HG03378 (cell line): ENCODE data around the gene PET100.

ENCODE experiments used
- ATAC-seq: cut with Tn5 transposase; IDR thresholded peaks from one replicate; pipeline ENCODE4 v1.9.1; 2021; ENCODE audit warnings: mild to moderate bottlenecking, moderate library complexity; ENCODE audit not compliant: unreplicated experiment

The PET100 gene

DNA sequence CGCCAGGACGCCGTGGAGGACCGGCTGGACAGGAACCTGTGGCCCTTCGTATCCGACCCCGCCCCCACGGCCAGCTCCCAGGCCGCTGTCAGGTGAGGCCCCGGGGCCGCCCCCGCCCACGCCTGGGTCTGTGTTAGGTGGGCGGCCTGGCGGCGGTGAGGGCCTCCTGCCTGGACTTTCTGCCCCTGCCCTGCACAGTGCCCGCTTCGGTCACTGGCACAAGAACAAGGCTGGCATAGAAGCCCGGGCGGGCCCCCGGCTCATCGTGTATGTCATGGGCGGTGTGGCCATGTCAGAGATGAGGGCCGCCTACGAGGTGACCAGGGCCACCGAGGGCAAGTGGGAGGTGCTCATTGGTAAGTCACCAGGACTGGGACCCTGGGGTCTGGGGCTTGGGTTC lies 17.6 kb downstream of the PET100 start:
- ATAC-seq = no peak

GRCh38 chr19:7648265-7649014 lies 18.8 kb downstream of the PET100 start:
- no peak for ATAC-seq

- ATAC-seq = no peak
These were observed 20.6 kb downstream of the PET100 start for GRCh38 chr19:7650148-7650547.

DNA sequence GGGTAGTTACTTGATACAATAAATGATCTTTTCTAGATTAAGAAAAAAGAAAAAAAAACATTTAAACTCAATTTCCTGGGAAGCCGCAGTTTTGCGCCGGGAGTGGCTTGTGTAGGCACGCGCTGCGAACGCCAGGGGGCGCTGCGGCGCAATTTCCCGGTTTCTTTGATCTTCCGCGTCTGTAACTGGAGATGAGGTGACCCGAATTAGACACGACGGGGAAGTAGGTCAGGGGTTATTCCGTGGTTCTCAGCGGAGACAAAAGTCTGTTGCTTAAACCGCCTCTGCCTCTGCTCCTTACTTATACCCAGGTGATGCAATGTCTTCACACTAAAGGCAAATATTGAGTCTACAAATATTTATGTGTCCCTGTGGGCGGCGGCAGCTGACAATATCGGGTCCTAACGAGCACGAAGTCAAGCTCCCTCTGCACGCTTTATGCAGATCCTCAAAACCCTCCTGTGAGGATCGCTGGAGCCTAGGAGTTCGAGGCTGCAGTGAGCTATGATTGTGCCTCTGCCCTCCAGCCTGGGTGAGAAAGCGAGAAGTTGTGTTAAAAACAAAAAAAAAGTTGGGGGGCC lies 22.6 kb downstream of the PET100 start:
- ATAC-seq = peak; percentile 46

DNA sequence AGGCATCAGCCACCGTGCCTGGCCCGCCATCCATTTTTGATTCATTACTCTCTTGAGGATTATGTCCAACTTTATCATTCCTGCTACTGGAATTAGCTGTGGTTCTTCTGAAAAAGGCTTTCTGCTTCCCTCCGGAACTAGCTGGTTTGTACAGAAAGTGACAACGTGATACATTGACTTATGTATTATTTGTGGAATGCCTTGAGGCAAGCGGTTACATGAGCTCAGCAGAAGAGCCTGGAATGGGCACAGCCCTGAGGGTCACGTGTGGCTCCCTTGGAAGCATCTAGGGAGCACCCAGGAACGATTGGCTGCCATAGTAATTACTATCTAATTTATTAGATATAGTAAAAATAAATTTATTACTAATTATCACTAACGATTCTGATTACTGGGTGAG lies 24.8 kb downstream of the PET100 start:
- ATAC-seq = no peak

DNA sequence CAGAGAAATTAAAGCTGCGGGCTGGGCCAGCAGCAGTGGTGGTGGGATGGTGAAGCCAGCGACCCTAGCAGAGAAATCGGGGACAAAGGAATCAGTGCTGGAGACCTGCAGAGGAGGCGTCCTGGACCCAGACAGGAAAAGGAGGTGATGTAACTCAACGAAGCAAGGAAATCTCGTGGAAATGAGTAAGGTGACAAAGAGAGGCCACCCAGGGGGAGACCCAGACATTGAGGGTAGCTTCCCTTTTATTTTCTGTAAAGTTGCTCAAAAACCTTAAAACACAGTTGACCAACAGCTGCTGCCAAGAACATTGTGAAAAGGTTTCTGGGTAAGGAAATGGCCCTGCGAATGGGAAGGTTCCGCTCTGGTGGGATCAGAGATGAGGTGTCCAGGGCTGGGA lies 26.0 kb downstream of the PET100 start:
- no peak for ATAC-seq

- ATAC-seq = no peak
These were observed 27.6 kb downstream of the PET100 start for GRCh38 chr19:7657131-7657751.

DNA sequence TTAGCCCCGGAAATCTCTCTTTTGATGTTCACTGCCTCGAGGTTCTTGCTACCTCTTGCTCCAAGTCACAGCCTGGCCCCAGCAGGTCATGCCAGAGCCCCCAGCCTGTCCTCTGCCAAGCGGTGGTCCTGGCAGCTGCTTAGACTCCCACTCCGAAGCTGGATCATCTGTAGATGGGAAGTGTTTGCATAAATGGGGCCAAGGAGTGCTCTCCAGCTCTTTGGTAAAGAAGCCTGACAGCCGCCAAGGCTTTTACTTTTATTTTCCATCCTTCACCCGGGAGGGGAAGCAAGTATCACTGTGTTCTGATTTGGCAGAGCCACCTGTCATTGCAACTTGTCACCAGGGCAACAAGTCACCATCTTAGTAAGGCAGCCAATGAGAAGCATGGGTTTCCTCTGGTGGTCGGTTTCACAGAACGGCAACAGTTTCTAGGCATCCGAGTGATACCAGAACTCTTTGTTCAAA lies 28.7 kb downstream of the PET100 start:
- ATAC-seq = no peak

- no peak for ATAC-seq
These were observed 32.3 kb downstream of the PET100 start for GRCh38 chr19:7661744-7662538.

DNA sequence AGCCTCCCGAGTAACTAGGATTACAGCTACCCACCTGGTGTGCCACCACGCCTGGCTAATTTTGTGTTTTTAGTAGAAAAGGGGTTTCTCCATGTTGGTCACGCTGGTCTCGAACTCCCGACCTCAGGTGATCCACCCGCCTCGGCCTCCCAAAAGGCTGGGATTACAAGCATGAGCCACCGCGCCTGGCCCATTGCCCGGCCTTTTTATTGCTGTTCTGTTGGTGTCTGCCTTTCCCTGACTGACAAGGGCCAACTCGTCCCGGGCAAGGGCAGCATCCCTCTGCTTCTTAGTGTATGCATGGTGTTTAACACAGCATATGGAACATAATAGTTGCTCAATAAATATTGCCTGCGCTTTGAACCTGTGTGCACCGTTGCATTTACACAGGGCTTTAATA lies 33.1 kb downstream of the PET100 start:
- ATAC-seq = no peak

- ATAC-seq = no peak
These were observed 34.1 kb downstream of the PET100 start for GRCh38 chr19:7663706-7664105.

DNA sequence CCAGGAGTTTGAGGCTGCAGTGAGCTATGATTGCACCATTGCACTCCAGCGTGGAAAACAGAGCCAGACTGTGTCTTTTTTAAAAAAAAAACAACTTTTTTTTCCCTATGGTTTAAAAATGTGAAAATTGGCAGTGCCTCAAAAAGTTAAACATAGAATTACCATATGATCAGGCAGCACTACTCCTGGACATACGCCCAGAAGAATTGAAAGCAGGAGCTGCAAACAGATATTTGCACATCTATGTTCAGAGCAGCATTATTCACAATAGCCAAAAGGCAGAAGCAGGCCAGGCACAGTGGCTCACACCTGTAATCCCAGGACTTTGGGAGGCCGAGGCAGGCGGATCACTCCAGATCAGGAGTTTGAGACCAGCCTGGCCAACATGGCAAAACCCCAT lies 35.5 kb downstream of the PET100 start:
- ATAC-seq = no peak

GRCh38 chr19:7668842-7669241 lies 39.2 kb downstream of the PET100 start, which contains the start of gene RETN:
Gene RETN (plus strand): TSS chr19:7669049. CDS start chr19:7669327, 278 bp downstream.
- ATAC-seq = no peak

DNA sequence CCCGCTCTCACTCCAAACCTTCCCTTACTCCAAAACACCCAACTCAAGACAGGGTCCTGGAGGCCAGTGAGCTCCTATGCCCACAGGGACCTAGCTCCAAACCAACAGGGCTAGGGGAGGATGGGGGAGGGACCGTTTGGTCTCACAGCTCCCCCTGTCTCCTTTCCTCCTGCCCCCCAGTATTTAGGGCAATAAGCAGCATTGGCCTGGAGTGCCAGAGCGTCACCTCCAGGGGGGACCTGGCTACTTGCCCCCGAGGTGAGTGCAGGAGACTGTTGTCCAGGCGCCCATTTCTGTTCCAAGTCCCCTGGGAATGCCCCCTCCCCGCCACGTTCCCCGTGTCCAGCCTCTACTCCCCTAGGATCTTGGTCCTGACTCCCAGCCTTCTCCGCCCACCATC lies 40.0 kb downstream of the PET100 start:
- ATAC-seq = no peak

DNA sequence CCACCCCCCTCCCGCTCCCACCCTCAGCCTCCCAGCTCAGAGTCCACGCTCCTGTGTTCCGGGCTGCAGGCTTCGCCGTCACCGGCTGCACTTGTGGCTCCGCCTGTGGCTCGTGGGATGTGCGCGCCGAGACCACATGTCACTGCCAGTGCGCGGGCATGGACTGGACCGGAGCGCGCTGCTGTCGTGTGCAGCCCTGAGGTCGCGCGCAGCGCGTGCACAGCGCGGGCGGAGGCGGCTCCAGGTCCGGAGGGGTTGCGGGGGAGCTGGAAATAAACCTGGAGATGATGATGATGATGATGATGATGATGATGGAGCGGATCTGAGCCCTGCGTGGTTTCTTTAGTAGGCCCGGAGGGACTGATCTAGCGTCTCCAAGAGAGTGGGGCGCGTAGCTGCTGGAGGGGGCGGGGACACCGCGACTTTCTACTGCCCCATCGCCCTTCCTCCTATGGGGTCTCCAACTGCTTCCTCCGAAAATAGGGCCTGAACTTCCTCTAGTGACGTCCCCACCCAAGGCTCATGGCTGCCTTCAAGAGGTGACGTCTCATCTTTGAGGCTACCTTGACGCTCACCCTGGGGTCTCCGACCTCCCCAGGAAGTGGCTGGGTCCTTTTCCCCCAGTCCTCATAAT lies 40.7 kb downstream of the PET100 start:
- ATAC-seq = no peak

DNA sequence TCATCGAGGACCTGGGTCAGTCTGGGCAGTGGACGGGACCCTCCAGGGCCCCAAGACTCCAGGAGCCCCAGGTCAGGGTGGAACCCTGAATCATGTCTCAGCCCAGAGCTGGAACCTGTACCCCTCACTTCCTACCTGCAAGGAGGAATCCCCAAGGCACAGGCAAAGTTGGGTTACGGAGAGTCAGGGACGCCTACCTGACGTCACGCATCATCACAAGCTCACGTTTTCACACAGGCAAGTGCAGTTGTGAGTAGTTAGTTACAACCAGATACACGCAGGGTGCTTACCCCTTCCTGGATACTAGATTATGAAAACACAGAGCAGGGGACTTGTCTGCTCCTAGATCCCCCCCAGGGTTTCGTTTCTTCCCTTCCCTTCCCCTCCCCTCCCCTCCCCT lies 41.2 kb downstream of the PET100 start:
- ATAC-seq = no peak

- ATAC-seq = no peak
These were observed 42.9 kb downstream of the PET100 start for GRCh38 chr19:7672522-7672921.

GRCh38 chr19:7674010-7675005 lies 44.7 kb downstream of the PET100 start:
- no peak for ATAC-seq

GRCh38 chr19:7676376-7676775 lies 46.8 kb downstream of the PET100 start:
- ATAC-seq = no peak

DNA sequence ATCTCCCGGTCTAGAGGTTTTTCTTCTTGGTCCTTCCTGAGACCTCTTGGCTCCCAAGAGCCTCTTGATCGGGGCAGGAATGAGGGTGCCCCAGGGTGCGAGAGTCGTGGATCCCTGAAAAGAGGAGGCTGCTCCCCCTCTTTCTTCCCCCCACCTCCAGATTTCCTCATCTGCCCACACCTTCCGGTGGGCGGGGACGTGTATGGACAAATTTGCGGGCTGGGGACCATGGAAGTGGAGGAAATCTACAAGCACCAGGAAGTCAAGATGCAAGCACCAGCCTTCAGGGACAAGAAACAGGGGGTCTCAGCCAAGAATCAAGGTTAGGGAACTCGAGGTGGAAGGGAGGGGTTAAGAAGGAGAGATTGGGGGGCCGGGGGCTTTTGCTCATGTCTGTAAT lies 47.3 kb downstream of the PET100 start, which contains the start of gene MCEMP1:
Gene MCEMP1 (plus strand): TSS at position 237 of the 400 bp plus-strand sequence. CDS start 31 bp downstream, at position 268.
- no peak for ATAC-seq
